NCI-H1105 (cell line): ENCODE data around the gene SLCO2A1.
A peak's percentile ranks its signal among the peaks of the same experiment; 100 is the strongest.
"Not testable (repeated sequence)": the region's sequence is repeated elsewhere in the genome, so short reads cannot be mapped to it uniquely, and the experiment has no call there.

Experiments
- DNase-seq: peaks from one replicate; lab custom pipeline; 2025; lab: John Stamatoyannopoulos, UW

The SLCO2A1 gene

GRCh38 chr3:134029734-134030378, at the start of gene SLCO2A1:
Gene SLCO2A1 (minus strand): TSS chr3:134029925. CDS start chr3:134029802, 123 bp downstream.
- peak; percentile 62 for DNase-seq

GRCh38 chr3:134079111-134079547, 49.4 kb upstream of the SLCO2A1 start:
- no peak for DNase-seq

- DNase-seq, result no peak
Observed at GRCh38 chr3:134078169-134078831, 48.6 kb upstream of the SLCO2A1 start.

GRCh38 chr3:134077649-134078161, 48.0 kb upstream of the SLCO2A1 start:
- no peak for DNase-seq

- no peak for DNase-seq
Observed at GRCh38 chr3:134076851-134077250, 47.1 kb upstream of the SLCO2A1 start.

GRCh38 chr3:134075846-134076245, 46.1 kb upstream of the SLCO2A1 start:
- DNase-seq, result no peak

GRCh38 chr3:134075568-134075825, 45.8 kb upstream of the SLCO2A1 start:
- DNase-seq, result no peak

- DNase-seq, result no peak
Observed at GRCh38 chr3:134074790-134075567, 45.3 kb upstream of the SLCO2A1 start.

- DNase-seq, result no peak
Observed at GRCh38 chr3:134074001-134074789, 44.5 kb upstream of the SLCO2A1 start.

GRCh38 chr3:134073583-134073945, 43.8 kb upstream of the SLCO2A1 start:
- DNase-seq, result no peak

- DNase-seq, result no peak
Observed at GRCh38 chr3:134072881-134073582, 43.3 kb upstream of the SLCO2A1 start.

- not testable (repeated sequence) for DNase-seq
Observed at GRCh38 chr3:134070281-134070680, 40.6 kb upstream of the SLCO2A1 start.

- DNase-seq, result no peak
Observed at GRCh38 chr3:134068429-134068828, 38.7 kb upstream of the SLCO2A1 start.

- no peak for DNase-seq
Observed at GRCh38 chr3:134067531-134068161, 37.9 kb upstream of the SLCO2A1 start.

GRCh38 chr3:134066651-134067530, 37.2 kb upstream of the SLCO2A1 start:
- no peak for DNase-seq

- DNase-seq, result no peak
Observed at GRCh38 chr3:134066158-134066541, 36.4 kb upstream of the SLCO2A1 start.

- DNase-seq, result no peak
Observed at GRCh38 chr3:134065252-134066157, 35.8 kb upstream of the SLCO2A1 start.

GRCh38 chr3:134064081-134064480, 34.4 kb upstream of the SLCO2A1 start:
- DNase-seq, result no peak

- DNase-seq, result no peak
Observed at GRCh38 chr3:134061401-134061800, 31.7 kb upstream of the SLCO2A1 start.
